GM21528 (cell line): ENCODE measurements around the gene C9orf57.
"Not testable (repeated sequence)": the region's sequence is repeated elsewhere in the genome, so short reads cannot be mapped to it uniquely, and the experiment has no call there.

ENCODE experiments used
- ATAC-seq: cut with Tn5 transposase; IDR thresholded peaks from one replicate; pipeline ENCODE4 v1.9.1; 2021; ENCODE audit warnings: mild to moderate bottlenecking, moderate library complexity; ENCODE audit not compliant: unreplicated experiment, low FRiP score

Gene C9orf57

DNA sequence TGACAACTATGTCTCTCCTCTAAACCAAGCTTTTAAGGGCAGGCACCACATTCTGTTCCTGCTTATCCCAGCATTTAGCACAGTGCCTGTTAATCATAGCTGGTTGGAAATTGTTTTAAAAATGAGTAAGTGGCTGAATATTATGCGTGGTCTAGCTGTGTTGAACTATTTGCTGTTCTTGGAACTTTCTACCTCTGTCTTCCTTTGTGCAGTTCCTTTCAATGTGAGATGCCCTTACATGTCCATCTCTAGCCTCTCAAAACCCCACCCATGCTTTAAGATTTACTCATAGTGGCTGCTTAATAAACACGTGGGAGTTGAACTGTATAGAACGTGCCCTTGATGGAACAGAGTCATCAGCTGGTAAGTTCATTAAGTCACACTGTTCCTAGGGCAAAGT lies 34.5 kb downstream of the C9orf57 start:
- ATAC-seq = no peak

DNA sequence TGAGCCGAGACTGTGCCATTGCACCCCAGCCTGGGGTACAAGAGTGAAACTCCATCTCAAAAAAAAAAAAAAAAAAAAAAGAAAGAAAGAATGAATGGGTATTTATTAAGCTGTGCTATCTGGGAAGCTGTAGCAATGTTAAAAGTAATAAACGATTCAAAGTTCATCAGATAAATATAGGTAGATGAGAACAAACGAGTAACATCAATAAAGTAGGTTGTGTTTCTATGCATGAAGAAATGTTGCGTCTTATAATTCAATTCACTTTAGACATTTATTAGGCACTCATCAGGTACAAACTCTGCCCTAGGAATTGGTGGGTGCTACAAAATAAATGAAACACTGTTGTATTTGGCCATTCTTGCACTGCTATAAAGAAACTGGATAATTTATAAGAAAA lies 36.8 kb downstream of the C9orf57 start:
- ATAC-seq = no peak

DNA sequence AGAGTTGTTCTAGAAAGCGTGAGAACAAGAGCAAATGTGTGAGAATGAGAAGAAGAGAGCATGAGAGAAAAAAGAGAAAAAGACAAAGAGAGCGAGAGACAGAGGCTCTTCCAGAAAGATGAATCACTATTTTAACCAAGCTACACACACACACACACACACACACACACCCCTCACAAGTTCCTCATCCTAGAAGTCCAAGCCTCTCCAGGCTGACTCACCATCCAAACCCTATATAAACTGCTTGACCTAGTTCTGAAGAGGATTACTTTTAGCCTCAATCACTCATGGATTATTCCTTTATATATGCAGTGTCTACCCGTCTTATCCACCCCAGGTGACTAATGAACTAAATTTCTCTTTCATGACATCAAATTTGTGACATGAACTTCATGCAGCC lies 37.6 kb downstream of the C9orf57 start:
- no peak for ATAC-seq

DNA sequence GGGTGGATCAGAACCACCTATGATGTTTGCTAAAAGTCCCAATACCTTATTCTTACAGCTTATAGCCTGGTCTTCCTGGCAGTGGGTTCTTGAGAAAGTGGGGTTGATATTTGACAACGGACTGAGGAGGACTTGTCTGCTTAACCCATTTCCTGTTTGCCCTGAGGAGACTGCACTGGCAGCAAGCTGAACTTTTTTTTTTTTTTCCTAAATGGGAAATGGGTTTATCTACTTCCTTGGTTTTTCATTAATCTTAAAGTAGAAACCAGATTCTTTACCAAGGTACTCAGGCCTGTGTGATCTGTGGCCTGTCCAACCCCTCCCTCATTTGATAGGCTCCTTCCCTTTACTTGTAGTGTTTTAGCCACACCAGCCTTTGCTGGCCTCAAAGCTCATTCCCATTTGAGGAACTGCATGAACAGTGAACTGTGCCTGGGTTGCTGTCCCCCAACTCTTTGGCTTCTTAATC lies 47.1 kb downstream of the C9orf57 start:
- ATAC-seq = no peak

DNA sequence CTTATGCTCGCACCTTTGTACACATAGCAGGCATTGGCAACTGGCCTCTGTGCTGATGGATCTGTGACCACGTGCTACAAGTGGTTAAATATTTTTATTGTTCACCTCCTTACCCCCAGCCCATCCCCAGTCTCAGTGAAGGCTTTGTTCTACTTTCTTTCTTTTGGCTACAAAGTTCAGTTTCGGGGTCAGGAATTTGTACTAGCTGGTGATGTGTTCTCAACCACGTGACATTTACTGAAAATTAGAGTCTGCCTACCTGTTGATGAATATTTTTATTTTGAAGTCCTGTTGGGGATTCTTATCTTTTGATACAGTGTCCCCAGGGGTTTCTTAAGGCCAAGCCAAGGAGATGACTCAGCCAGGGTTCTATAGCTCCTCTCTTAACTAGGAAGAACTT lies 47.8 kb downstream of the C9orf57 start:
- ATAC-seq = no peak

DNA sequence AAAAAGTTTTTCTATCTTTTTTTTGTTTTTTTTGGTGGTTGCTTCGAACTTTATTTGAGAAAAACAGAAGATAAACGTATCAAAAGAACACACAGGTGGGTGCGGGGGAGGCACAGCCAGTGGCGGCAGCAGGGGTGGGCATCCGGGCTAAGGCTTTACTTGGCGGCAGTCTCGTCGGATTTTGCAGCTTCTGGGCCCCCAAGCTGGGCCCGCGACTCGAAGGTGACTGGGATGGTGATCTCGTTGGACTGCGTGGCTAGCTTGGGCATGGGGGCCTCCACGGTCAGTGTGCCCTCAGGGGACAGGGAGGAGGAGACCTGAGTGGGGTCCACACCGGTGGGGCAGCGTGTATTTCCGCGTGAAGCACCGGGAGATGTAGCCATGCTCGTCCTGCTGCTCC lies 52.7 kb downstream of the C9orf57 start:
- ATAC-seq = not testable (repeated sequence)

DNA sequence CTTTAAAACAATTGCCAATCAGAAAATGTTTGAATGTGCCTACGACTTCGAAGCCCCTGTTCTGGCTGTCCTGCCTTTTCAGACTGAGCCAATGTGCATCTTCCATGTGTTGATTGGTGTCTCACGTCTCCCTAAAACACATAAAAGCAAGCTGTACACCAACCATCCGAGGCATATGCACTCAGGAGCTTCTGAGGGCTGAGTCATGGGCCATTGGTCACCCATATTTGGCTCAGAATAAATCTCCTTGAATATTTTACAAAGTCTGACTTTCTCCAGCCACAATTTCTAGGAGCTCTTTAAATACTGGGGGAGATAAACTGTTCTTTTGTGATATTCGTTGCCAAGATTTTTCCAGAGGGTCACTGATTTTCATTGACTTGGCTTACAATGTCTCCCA lies 53.9 kb downstream of the C9orf57 start:
- no peak for ATAC-seq

DNA sequence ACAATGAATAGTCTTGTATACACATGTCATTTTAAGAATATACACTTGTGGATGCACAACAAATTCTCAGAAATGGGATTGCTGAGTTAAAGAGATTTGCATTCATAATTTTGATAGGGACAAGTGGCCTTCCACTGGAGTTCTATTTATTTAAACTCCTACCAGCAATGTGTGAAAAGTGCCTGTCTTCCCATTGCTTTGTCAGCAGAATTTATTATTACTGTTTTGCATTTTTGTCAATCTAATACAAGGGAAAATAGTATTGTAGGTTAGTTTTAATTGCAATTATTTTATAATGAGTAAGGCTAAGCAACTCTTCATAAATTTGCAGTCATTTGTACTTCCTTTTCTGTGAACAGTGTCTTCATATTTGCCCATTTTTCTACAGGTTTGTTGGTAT lies 55.0 kb downstream of the C9orf57 start:
- no peak for ATAC-seq
